HepG2 (cell line): ENCODE data around the gene KCTD16. TPM values are rescaled to one million over a fixed set of nuclear protein-coding genes. Genes with fewer than 3 reads are reported as not detected.

ENCODE experiments used
- ATAC-seq: fragments of 200-7000 bp; cut with Tn5 transposase; 3 replicates; pipeline ENCODE4 v1.9.1; 2020; ENCODE audit warnings: mild to moderate bottlenecking, moderate library complexity
- BruUV-seq: library from RNA; stranded (reverse); fragments of 400-500 nt; replicated peaks from 2 replicates; lab custom pipeline; 2021; lab: Mats Ljungman, UMichigan
- CTCF ChIA-PET: fragments of 300-600 bp; formaldehyde crosslinking; extraction: SDS; loops from one replicate; lab custom pipeline; 2021; ENCODE audit warnings: low total read pairs, inconsistent platforms, low intra/inter-chr PET ratio; lab: Yijun Ruan, JAX
- POLR2A ChIA-PET: fragments of 350-600 bp; sonication (Branson Sonifier 250); formaldehyde crosslinking; loops from one replicate; lab custom pipeline; 2020; ENCODE audit warnings: antibody characterized with exemption, inconsistent platforms; lab: Yijun Ruan, JAX
- DNase-seq: peaks from one replicate; pipeline ENCODE4 v3.0.0-alpha.2; 2015; ENCODE audit warnings: low spot score
- FAIRE-seq: peaks from 3 replicates; lab custom pipeline; 2011; peaks lifted over from hg19 to GRCh38; lab: Jason Lieb, UNC
- H2AFZ ChIP-seq: one replicate; pipeline ENCODE4 v1.6.1; 2011; ENCODE audit warnings: low read length, inconsistent platforms
- H3K27ac ChIP-seq: fragments of 300-600 bp; 3 replicates; pipeline ENCODE4 v1.8.0; 2011; ENCODE audit warnings: mixed run types, mild to moderate bottlenecking, mixed read lengths, low read length, inconsistent platforms; ENCODE audit not compliant: insufficient read depth; ENCODE audit errors: extremely low read length
- H3K27me3 ChIP-seq, 2 experiments: fragments of 200-600 bp in 1 of 2; 2 replicates in 1 of 2; 3 replicates in 1 of 2; pipeline versions ENCODE4 v1.6.0 to v1.8.0; 2011; ENCODE audit warnings: low read length in 2 of 2, mild to moderate bottlenecking in 2 of 2, moderate library complexity in 2 of 2, inconsistent platforms in 1 of 2; ENCODE audit not compliant: insufficient read depth in 2 of 2, control insufficient read depth in 1 of 2
- H3K36me3 ChIP-seq, 2 experiments: fragments of 200-600 bp in 1 of 2; replicated peaks in 1 of 2; 2 replicates in 1 of 2; 3 replicates in 1 of 2; pipeline versions ENCODE4 v1.5.1 to v1.8.0; 2011; ENCODE audit warnings: low read length in 2 of 2, inconsistent platforms in 1 of 2; ENCODE audit not compliant: insufficient read depth in 2 of 2, control insufficient read depth in 1 of 2
- H3K4me1 ChIP-seq: 2 replicates; pipeline ENCODE4 v1.5.1; 2012; ENCODE audit warnings: low read length, inconsistent platforms; ENCODE audit not compliant: insufficient read depth
- H3K4me2 ChIP-seq: 2 replicates; pipeline ENCODE4 v1.6.0; 2011; ENCODE audit warnings: low read depth, low read length, inconsistent platforms
- H3K4me3 ChIP-seq, 3 experiments: fragments of 200-600 bp in 1 of 3; sonication (generic), shearing (Covaris generic) in 1 of 3; replicated peaks in 1 of 3; 2 replicates each; pipeline ENCODE4 v1.5.1; 2011 to 2016; ENCODE audit warnings: low read length in 3 of 3, inconsistent platforms in 2 of 3, low read depth in 2 of 3, mild to moderate bottlenecking in 2 of 3, control low read depth in 1 of 3, mixed read lengths in 1 of 3; ENCODE audit not compliant: insufficient read depth in 1 of 3
- H3K79me2 ChIP-seq: one replicate; pipeline ENCODE4 v1.6.1; 2011; ENCODE audit warnings: low read length, inconsistent platforms; ENCODE audit not compliant: insufficient read depth
- H3K9ac ChIP-seq: 2 replicates; pipeline ENCODE4 v1.6.0; 2011; ENCODE audit warnings: mild to moderate bottlenecking, low read depth, low read length, inconsistent platforms; ENCODE audit not compliant: insufficient read depth
- H3K9me3 ChIP-seq: 2 replicates; pipeline ENCODE4 v1.5.1; 2012; ENCODE audit warnings: mild to moderate bottlenecking, low read length
- H4K20me1 ChIP-seq: 2 replicates; pipeline ENCODE4 v1.6.0; 2011; ENCODE audit warnings: inconsistent platforms, mild to moderate bottlenecking, low read length, moderate library complexity; ENCODE audit not compliant: insufficient read depth
- EED ChIP-seq: sonication (generic); formaldehyde crosslinking; IDR thresholded peaks from 2 replicates; pipeline ENCODE4 v1.5.0; 2020; ENCODE audit warnings: mild to moderate bottlenecking, missing genetic modification reagents
- ZNF780A ChIP-seq: sonication (generic); formaldehyde crosslinking; IDR thresholded peaks from 2 replicates; pipeline ENCODE4 v1.8.0; 2022; ENCODE audit warnings: mild to moderate bottlenecking, missing genetic modification reagents, moderate library complexity
- WGBS: methylation state at CpG from one replicate; pipeline ENCODE4 v1.1.6; 2017; ENCODE audit warnings: low lambda C conversion rate; 5-methylcytosine and 5-hydroxymethylcytosine counted together
- in situ Hi-C: cut with HindIII; loops from 2 replicates; pipeline ENCODE4 v1.10.0; 2017; ENCODE audit warnings: low pct_unique_long_range_greater_than_20kb; ENCODE audit not compliant: extremely low pct_ligation_motif_present
- intact Hi-C: fragments of 100-400 bp; cut with micrococcal nuclease; formaldehyde crosslinking; loops from one replicate; pipeline ENCODE4 v1.10.0; 2022; ENCODE audit not compliant: unreplicated experiment
- polyA plus RNA-seq, 8 experiments: library from polyadenylated mRNA; depleted of rRNA in 3 of 8; stranded (reverse) in 7 of 8; unstranded in 1 of 8; fragments of >200 nt; fragmentation: Illumina TruSeq in 4 of 8; extraction: Trizol in 4 of 8; gene quantifications; 2 replicates each; pipeline versions ENCODE4 v1.2.1 to v1.2.3, GENCODE V29; 2011 to 2016; ENCODE audit warnings: low read depth in 4 of 8, missing spikeins in 1 of 8, mixed read lengths in 1 of 8; ENCODE audit not compliant: insufficient read depth in 1 of 8
- total RNA-seq, 5 experiments: library from RNA; depleted of rRNA; stranded (reverse); fragments of >200 nt; fragmentation: Illumina TruSeq; extraction: Trizol; gene quantifications; 2 replicates each; pipeline ENCODE4 v1.2.3, GENCODE V29; 2016; ENCODE audit warnings: low read depth in 1 of 5
- TF ChIP-seq, protein P1 (sequence below): sonication (generic); formaldehyde crosslinking; IDR thresholded peaks from 2 replicates; pipeline ENCODE4 v1.4.0; 2020; ENCODE audit warnings: missing genetic modification reagents

KCTD16 gene
- total and polyA plus RNA-seq, 2 of the 13 experiments (the other 11 are each of a cell fraction or from before 2014, with no cell fraction given): 0.02 to 0.09 TPM

DNA sequence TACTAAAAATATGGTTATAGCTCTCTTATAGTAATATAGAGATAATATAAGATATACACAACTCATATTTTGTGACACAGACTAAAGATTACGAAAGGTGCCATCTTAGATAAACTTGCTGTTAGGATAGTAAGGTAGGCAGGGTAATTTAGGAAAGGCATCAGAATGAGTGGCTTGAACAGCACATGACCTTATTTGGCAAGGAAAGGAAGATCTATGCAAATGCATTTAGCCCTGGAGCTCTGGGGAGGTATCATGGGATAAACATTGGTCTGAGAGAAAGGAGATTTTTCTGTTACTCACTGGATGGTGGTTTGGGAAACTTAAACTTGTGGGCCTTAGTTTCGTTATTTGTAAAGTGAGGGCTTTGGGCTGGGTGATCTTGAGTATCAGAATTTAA is 65.8 kb downstream of the KCTD16 start:
- Histone ChIP-seq H3K27ac (no peak overlapping the region), H4K20me1 (no peaks in the 10 kb centered on the region), H3K9ac (no peak overlapping the region), H3K27me3 (no peaks in the 10 kb centered on the region), H3K4me1 (no peaks in the 10 kb centered on the region), H3K79me2 (no peaks in the 10 kb centered on the region), H2AFZ (no peak overlapping the region), H3K9me3 (no peaks in the 10 kb centered on the region), H3K36me3 (no peaks in the 10 kb centered on the region), H3K4me2 (no peak overlapping the region), H3K4me3 (no peak overlapping the region)
- POLR2A ChIA-PET: no interaction called here
- ATAC-seq (no peak), DNase-seq (no peak), FAIRE-seq (no peak)
- in situ Hi-C loops (no loop called here), intact Hi-C loops (no loop called here)
- CTCF ChIA-PET: no interaction called here
- 0% methylated on average over 2 of the region's 2 CpGs for WGBS
- TF ChIP-seq, protein P1, sequence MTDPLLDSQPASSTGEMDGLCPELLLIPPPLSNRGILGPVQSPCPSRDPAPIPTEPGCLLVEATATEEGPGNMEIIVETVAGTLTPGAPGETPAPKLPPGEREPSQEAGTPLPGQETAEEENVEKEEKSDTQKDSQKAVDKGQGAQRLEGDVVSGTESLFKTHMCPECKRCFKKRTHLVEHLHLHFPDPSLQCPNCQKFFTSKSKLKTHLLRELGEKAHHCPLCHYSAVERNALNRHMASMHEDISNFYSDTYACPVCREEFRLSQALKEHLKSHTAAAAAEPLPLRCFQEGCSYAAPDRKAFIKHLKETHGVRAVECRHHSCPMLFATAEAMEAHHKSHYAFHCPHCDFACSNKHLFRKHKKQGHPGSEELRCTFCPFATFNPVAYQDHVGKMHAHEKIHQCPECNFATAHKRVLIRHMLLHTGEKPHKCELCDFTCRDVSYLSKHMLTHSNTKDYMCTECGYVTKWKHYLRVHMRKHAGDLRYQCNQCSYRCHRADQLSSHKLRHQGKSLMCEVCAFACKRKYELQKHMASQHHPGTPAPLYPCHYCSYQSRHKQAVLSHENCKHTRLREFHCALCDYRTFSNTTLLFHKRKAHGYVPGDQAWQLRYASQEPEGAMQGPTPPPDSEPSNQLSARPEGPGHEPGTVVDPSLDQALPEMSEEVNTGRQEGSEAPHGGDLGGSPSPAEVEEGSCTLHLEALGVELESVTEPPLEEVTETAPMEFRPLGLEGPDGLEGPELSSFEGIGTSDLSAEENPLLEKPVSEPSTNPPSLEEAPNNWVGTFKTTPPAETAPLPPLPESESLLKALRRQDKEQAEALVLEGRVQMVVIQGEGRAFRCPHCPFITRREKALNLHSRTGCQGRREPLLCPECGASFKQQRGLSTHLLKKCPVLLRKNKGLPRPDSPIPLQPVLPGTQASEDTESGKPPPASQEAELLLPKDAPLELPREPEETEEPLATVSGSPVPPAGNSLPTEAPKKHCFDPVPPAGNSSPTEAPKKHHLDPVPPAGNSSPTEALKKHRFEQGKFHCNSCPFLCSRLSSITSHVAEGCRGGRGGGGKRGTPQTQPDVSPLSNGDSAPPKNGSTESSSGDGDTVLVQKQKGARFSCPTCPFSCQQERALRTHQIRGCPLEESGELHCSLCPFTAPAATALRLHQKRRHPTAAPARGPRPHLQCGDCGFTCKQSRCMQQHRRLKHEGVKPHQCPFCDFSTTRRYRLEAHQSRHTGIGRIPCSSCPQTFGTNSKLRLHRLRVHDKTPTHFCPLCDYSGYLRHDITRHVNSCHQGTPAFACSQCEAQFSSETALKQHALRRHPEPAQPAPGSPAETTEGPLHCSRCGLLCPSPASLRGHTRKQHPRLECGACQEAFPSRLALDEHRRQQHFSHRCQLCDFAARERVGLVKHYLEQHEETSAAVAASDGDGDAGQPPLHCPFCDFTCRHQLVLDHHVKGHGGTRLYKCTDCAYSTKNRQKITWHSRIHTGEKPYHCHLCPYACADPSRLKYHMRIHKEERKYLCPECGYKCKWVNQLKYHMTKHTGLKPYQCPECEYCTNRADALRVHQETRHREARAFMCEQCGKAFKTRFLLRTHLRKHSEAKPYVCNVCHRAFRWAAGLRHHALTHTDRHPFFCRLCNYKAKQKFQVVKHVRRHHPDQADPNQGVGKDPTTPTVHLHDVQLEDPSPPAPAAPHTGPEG (CRISPR knock-in tag): no peak
- TF ChIP-seq ZNF780A (no peak), EED (CRISPR knock-in tag) (no peak)
- no TSS peak for BruUV-seq
